Measurements from ENCODE around the gene LEPROT.
"Not testable (repeated sequence)": the region's sequence is repeated elsewhere in the genome, so short reads cannot be mapped to it uniquely, and the experiment has no call there.

The LEPROT gene
- 71.0 to 177 (median 106) reads per million in 17 experiments for total RNA-seq

GRCh38 chr1:65420590-65421350 is at the start of gene LEPROT, which contains the start of gene LEPR:
TSS of gene LEPROT (plus strand) at chr1:65420668. CDS start at chr1:65420725, 57 bp downstream.
TSS of gene LEPR (plus strand) at chr1:65420668. CDS start at chr1:65565566, 144,898 bp downstream.
- DNase-seq: no peak

- no peak for DNase-seq
Observed at GRCh38 chr1:65371544-65371943, 48.9 kb upstream of the LEPROT start.

DNA sequence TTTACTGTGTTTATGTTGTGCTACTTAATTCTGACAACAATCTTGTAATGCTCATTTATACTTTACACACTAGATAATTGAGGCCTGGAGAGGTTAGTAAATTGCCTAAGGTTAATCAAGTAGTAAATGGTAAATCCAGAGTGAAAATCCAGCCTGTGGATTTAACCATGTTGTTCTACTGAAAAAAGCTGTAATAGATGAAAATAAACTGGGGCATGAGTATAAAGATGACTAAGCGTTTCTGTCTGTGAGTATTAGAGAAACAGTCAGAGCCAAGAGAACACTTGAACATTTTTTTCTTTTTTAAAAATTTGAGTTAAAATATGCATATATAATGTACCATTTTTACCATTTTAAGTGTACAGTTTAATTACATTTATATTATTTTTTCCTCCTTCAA is 47.9 kb upstream of the LEPROT start:
- no peak for DNase-seq

GRCh38 chr1:65377496-65378246 is 42.8 kb upstream of the LEPROT start:
- no peak for DNase-seq

DNA sequence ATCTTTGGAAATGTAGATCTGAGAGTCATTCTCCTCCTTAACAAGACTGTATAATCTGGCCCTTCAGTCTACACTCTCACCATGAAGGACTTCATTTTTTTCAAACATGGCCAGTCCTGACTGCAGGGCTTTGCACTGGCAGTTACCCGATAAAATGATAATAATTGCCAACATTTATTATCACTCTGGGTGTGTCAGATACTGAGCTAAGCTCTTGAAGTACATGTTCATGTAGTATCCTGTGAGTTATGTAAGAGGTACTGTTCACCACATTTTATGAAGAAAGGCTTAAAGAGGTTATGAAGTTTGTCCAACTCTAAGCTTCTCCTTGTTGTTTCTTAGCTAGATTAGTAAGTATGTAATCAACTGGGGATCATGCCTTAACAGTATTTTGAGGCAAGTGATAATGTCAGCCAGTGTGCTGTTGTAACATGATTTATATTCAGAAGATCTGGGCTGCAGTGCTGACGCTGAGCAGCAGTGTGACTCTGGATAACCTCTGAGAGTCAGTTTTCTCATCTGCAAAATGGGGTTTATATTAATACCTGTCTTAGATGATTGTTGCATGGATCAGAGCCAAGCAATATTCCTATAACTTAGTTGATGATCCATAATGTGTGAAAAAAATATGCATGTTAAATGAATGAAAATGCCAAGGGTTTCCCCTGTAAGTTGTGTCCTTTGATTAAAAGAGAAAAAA is 42.1 kb upstream of the LEPROT start:
- DNase-seq: no peak

DNA sequence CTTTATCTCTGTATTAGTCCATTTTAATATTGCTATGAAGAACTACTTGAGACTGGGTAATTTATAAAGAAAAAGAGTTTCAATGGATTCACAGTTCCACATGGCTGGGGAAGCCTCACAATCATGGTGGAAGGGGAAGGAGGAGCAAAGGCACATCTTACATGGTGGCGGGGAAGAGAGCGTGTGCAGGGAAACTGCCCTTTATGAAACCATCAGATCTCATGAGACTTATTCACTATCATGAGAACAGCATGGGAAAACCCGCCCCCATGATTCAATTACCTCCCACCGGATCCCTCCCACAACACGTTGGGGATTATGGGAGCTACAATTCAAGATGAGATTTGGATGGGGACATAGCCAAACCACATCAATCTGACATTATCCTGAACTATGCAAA is 36.0 kb upstream of the LEPROT start:
- DNase-seq: not testable (repeated sequence)

DNA sequence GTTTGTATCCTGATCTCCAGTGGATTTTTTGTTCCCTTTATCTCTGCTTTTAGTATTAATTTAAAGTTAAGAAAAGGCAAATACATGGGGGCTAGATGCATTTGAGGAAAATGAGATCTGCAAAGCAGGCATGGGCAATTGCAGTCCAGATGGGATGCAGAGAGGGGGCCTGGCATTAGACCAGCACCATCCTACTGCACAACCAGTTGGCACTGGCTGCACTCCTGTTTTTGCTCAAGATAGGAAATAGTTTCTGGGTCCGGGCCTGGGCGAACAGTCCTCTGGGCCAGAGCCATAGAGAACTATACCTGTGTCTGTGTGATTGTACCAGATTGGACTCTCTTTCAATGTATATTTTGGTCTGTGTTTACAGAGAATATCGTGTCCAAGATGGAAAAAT is 34.0 kb upstream of the LEPROT start:
- no peak for DNase-seq

DNA sequence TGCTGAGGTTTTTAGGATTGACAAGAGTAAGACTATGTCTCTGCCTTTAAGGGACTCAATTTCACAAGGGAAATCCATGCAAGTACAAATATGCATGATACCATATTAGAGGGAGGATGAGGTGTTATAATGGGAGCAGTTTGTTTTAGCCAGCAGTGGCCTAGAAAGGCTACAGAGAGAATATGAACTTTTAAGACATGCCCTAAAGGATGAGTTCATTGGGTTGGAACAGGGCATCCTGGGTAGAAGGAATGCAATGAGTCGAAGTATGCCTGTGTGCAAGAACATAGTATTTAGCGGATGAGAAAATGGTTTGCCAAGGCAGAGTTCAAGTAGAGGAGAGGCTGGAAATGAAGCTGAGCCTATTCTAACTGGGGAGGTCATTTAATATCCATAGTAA is 32.6 kb upstream of the LEPROT start:
- no peak for DNase-seq

- no peak for DNase-seq
Observed at GRCh38 chr1:65388908-65389695, 31.4 kb upstream of the LEPROT start.

GRCh38 chr1:65392497-65392896 is 28.0 kb upstream of the LEPROT start:
- DNase-seq: no peak

DNA sequence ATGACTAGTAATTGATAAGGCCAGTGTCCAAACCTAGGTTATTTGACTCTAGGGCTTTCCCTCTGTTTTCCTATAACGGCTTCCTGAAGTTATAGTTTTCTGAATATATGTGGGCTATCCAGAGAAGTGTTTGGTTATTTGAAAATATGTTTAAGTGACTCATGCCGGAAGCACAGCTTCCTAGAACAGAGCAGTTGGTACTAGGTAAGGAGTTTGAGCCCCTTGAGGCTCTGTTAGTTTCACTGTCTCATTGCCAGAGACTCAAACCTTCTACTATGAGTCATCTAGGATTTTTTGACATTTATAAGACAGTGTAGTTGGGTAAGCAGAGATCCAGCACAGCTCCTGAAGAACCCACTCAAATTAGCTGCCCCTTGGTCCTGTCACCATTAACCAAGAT is 27.1 kb upstream of the LEPROT start:
- no peak for DNase-seq

DNA sequence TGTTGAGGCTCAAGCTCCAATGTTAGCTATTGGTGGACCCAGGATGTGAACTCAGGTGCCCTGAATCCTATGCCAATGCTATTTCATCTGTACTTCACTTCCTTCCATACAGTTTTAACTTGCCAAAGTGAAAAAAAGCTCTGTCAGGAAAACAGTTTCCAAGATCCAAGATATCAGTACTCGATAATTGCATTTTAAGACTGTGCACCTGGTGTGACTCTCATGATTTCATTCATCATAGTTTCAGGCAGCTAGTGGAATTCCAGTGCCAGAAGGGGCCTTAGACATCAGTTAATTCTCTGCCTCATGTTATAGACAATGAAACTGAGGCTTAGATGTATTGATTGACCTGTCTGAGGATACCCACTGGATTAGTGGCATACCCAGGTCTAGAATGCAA is 26.5 kb upstream of the LEPROT start:
- DNase-seq: no peak

DNA sequence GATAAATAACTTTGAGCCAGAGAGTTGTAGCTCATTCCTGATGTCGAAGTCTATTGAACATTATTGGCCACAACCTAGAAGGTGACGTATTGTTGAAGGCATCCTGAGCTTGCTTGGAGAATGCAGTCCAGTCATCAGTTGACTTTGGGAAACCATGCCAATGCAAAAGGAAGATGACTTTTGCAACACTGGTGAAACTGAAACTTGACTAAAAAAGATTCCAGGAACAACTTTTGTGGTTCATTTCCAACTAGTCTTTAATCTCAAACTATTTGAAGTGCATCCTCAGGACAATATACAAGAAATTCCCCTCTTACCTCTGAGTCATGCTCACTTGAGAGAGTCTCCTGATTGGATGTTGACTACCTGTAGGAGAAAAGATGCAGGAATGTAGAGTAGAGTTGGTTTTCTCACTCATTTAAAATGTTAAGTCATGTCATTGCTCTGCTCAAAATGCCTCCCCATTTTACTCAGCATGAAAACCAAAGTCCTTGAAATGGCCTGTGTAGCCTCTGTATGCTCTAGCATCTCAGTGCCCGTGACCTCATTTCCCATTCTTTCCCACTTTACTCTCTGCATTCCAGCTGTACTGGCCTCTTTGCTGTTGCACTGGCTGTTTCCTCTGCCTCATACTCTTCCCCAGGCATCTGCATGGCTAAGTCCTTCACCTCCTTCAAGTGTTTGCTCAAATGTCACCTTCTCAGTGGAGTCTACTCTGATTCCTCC is 24.4 kb upstream of the LEPROT start:
- peak in 3 of 4 experiments; percentile 2 to 29 (median 5) for DNase-seq

- no peak for DNase-seq
Observed at GRCh38 chr1:65398083-65398482, 22.4 kb upstream of the LEPROT start.

DNA sequence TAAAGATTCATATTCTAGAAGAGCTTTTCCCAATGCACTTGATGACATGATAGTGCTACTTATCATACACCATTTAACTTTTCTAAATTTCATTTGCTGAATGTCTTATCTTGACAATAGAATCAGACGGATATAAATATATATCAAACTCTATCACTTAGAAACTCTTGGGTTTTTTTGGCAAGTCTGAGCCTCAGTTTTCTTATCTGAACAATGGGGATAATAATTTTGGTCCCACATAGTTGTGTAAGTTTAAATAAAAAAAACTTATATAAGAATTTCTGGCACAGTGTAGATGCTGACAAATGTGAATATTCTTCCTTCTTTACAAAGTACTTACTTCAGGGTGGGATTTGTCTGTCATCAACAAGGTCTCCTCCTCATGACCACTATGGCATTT is 21.5 kb upstream of the LEPROT start:
- no peak for DNase-seq

GRCh38 chr1:65401612-65402011 is 18.9 kb upstream of the LEPROT start:
- no peak for DNase-seq

GRCh38 chr1:65404941-65405340 is 15.5 kb upstream of the LEPROT start:
- DNase-seq: no peak

- DNase-seq: no peak
Observed at GRCh38 chr1:65407877-65408276, 12.6 kb upstream of the LEPROT start.

GRCh38 chr1:65409314-65409713 is 11.2 kb upstream of the LEPROT start:
- no peak for DNase-seq

- no peak for DNase-seq
Observed at GRCh38 chr1:65409816-65410326, 10.6 kb upstream of the LEPROT start.

GRCh38 chr1:65412256-65412983 is 8.0 kb upstream of the LEPROT start:
- DNase-seq: peak in 2 of 4 experiments; percentile 59 to 65

All from suppressor macrophage (primary cell).